Gastroesophageal sphincter (tissue), 4 donors: ENCODE data around the gene TPD52L2. TPM values are rescaled to one million over a fixed set of nuclear protein-coding genes. Genes with fewer than 3 reads are reported as not detected.

Source experiments
- ATAC-seq: fragments of 150-250 bp; one replicate; pipeline ENCODE4 v1.9.1; 2016; ENCODE audit warnings: mild to moderate bottlenecking, moderate library complexity
- H3K27ac ChIP-seq, 4 donors: fragments of 200-600 bp; sonication (generic) in 3 of 4; 1 replicate in 3 of 4; 2 replicates in 1 of 4; pipeline ENCODE4 v1.5.1; 2016 to 2019
- H3K27me3 ChIP-seq: fragments of 200-600 bp; sonication (generic); one replicate; pipeline ENCODE4 v1.5.1; 2019
- H3K36me3 ChIP-seq, 2 donors: fragments of 200-600 bp; sonication (generic); one replicate each; pipeline ENCODE4 v1.5.1; 2019; ENCODE audit warnings: control low read depth in 1 of 2
- H3K4me1 ChIP-seq, 3 donors: fragments of 200-600 bp; sonication (generic); 1 replicate in 2 of 3; 2 replicates in 1 of 3; pipeline ENCODE4 v1.5.1; 2016 to 2019; ENCODE audit warnings: control low read depth in 2 of 3
- H3K4me3 ChIP-seq, 2 donors: fragments of 200-600 bp; sonication (generic); one replicate each; pipeline ENCODE4 v1.5.1; 2019; ENCODE audit warnings: mild to moderate bottlenecking in 1 of 2, moderate library complexity in 1 of 2
- H3K9me3 ChIP-seq, 3 donors: fragments of 200-600 bp; sonication (generic); one replicate each; pipeline ENCODE4 v1.5.1; 2017 to 2019; ENCODE audit warnings: control low read depth in 2 of 3
- EP300 ChIP-seq: sonication (generic); formaldehyde crosslinking; IDR thresholded peaks from one replicate; pipeline ENCODE4 v1.6.1; 2017; ENCODE audit warnings: antibody characterized with exemption, mild to moderate bottlenecking
- POLR2A ChIP-seq, 2 donors: fragments of 450-650 bp; IDR thresholded peaks; one replicate each; pipeline ENCODE4 v1.6.1; 2017; ENCODE audit warnings: antibody characterized with exemption in 2 of 2, mild to moderate bottlenecking in 2 of 2, moderate library complexity in 1 of 2
- POLR2AphosphoS5 ChIP-seq: sonication (generic); formaldehyde crosslinking; IDR thresholded peaks from one replicate; pipeline ENCODE4 v1.6.1; 2017; ENCODE audit warnings: antibody characterized with exemption
- WGBS, 2 donors: methylation state at CpG; one replicate each; pipeline ENCODE4 v1.1.5; 2018; ENCODE audit warnings: low coverage in 1 of 2; 5-methylcytosine and 5-hydroxymethylcytosine counted together
- total RNA-seq, 4 donors: library from RNA; depleted of rRNA; stranded (reverse); fragments of >200 nt; gene quantifications; one replicate each; pipeline ENCODE4 v1.1.0, GENCODE V29; 2016
- TF ChIP-seq, protein P1 (sequence below), 4 experiments: fragments of 200-600 bp in 2 of 4; fragments of 450-650 bp in 2 of 4; sonication (generic) in 1 of 4; IDR thresholded peaks; one replicate each; pipeline ENCODE4 v1.5.1; 2017 to 2019; ENCODE audit warnings: antibody characterized with exemption in 4 of 4, mild to moderate bottlenecking in 2 of 4, moderate library complexity in 2 of 4

TPD52L2 gene
- total RNA-seq, 4 donors from 2014 or later: 136 to 157 (median 145) TPM

DNA sequence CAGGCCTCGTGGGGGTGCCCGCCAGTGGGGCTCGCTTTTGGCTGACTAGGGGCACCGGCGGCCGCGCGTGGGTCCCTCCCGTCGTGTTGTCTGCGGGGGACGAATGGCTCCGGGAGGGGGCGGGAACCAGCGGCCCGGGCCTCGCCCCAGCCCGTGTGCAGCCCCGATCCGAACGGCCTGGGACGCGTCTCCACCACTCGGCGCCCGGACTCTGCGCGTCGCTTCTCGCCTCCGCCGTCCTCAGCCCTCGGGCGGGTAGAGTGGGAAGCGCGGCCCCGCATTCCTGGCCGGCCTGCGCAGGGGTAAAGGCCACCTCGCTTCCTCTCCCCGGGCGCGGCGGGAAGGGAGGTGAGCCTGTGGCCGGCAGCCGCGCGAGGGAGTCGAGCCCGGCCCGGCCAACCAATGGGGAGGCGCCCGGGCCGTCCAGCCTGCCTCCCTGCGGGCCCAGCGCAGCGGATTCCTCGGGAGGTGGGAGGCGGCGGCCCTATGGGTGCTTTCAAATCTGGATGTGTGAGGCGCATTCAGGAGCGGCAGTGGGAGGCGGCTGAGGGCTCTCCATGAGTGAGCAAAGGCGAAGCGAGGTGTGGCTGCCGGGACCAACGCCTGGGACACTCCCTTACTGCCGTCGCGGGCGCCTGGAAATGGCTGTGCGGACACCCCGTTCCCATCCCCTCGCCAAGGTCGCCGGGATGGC is 32.9 kb upstream of the TPD52L2 start:
- H3K27ac ChIP-seq: peak overlapping the region in 3 of 4 donors; percentile 71 to 80 (median 80)
- peaks cover 0 to 69% (median 30%) of the 10 kb centered on the region in 3 donors for H3K4me1 ChIP-seq
- peaks cover 38% of the 10 kb centered on the region for H3K27me3 ChIP-seq
- 60% methylated on average over 9 of the region's 76 CpGs; no CpG with 5 or more reads in 1 of the 2 donors for WGBS, 2 donors
- ATAC-seq: peak; percentile 14
- no peak for TF ChIP-seq POLR2AphosphoS5
- TF ChIP-seq EP300: no peak
- TF ChIP-seq POLR2A (IDR thresholded peaks at IDR 0.05): no peak
- TF ChIP-seq, protein P1, sequence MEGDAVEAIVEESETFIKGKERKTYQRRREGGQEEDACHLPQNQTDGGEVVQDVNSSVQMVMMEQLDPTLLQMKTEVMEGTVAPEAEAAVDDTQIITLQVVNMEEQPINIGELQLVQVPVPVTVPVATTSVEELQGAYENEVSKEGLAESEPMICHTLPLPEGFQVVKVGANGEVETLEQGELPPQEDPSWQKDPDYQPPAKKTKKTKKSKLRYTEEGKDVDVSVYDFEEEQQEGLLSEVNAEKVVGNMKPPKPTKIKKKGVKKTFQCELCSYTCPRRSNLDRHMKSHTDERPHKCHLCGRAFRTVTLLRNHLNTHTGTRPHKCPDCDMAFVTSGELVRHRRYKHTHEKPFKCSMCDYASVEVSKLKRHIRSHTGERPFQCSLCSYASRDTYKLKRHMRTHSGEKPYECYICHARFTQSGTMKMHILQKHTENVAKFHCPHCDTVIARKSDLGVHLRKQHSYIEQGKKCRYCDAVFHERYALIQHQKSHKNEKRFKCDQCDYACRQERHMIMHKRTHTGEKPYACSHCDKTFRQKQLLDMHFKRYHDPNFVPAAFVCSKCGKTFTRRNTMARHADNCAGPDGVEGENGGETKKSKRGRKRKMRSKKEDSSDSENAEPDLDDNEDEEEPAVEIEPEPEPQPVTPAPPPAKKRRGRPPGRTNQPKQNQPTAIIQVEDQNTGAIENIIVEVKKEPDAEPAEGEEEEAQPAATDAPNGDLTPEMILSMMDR (IDR thresholded peaks at IDR 0.05): no peak
- no peaks in the 10 kb centered on the region for H3K9me3 ChIP-seq
- H3K36me3 ChIP-seq: no peaks in the 10 kb centered on the region
- peak overlapping the region; percentile 29 to 85 for H3K4me3 ChIP-seq

DNA sequence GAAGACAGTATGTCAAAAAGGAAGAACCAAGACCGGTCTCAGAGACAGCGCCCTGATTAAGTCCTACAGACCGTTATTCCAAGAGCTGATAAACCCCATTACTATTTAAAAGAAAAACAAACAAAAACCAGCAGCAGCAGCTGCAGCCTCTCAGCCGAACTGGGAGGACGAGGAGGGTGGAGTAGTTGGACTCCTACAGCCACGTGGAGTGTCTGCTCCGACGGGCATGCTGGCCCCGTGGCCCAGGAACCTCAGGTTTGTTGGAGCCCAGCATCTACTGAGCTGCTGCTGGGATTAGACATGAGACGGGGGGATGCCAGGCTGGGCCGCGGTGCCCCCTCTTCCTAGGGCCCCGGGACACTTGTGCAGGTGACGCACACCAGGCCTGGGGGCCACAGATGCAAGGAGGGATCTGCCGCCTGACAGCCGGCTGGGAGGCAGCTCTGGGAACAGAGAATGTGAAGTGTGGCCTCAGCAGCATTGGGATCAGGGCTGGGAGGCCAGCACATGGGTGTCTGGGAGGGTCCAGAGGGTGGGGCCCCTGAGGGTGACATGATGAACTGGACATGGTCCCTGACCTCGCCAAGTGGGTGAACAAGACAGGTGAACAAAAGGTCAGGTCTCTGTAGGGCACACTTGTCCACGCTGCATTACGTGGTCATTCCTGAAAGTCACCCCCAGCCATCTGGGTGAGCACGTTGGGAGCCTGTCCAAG is 31.1 kb upstream of the TPD52L2 start:
- no peaks in the 10 kb centered on the region for H3K36me3 ChIP-seq
- 60 to 82% methylated on average over 4 to 10 of the region's 20 CpGs for WGBS, 2 donors
- no peaks in the 10 kb centered on the region for H3K9me3 ChIP-seq
- ATAC-seq: no peak
- TF ChIP-seq, protein P1 (IDR thresholded peaks at IDR 0.05): no peak
- H3K4me3 ChIP-seq: no peak overlapping the region
- peaks cover 0 to 60% (median 30%) of the 10 kb centered on the region in 3 donors for H3K4me1 ChIP-seq
- peak overlapping the region in 3 of 4 donors; percentile 71 to 80 (median 71) for H3K27ac ChIP-seq
- H3K27me3 ChIP-seq: peaks cover 29% of the 10 kb centered on the region

DNA sequence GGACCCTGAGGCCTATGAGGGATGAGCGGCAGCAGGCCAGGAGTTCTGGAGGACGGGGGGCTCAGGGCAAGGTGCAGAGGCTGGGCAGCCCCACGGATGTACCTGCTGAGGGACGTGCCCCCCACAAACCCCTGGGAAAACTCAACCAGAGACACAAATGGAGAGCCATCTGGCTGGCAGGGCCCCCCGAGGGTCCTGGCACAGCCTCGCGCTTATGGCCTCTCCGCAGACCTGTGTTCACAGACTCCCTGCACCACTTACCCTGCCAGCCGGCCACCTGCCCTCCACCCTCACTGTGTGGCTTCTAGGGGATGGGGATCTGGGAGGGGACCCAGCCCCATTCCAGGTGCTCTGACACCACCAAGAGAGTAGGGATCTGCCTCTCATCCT is 30.6 kb upstream of the TPD52L2 start:
- ATAC-seq: no peak
- H3K4me1 ChIP-seq: peaks cover 0 to 55% (median 26%) of the 10 kb centered on the region in 3 donors
- no peak overlapping the region for H3K4me3 ChIP-seq
- WGBS, 2 donors: 72 to 100% methylated on average over 1 to 4 of the region's 9 CpGs
- peaks cover 25% of the 10 kb centered on the region for H3K27me3 ChIP-seq
- H3K9me3 ChIP-seq: no peaks in the 10 kb centered on the region
- H3K36me3 ChIP-seq: no peaks in the 10 kb centered on the region
- peak overlapping the region in 3 of 4 donors; percentile 71 to 80 (median 71) for H3K27ac ChIP-seq
- TF ChIP-seq, protein P1 (IDR thresholded peaks at IDR 0.05): no peak
- no peak for TF ChIP-seq POLR2AphosphoS5
- TF ChIP-seq POLR2A (IDR thresholded peaks at IDR 0.05): no peak
- TF ChIP-seq EP300: no peak

DNA sequence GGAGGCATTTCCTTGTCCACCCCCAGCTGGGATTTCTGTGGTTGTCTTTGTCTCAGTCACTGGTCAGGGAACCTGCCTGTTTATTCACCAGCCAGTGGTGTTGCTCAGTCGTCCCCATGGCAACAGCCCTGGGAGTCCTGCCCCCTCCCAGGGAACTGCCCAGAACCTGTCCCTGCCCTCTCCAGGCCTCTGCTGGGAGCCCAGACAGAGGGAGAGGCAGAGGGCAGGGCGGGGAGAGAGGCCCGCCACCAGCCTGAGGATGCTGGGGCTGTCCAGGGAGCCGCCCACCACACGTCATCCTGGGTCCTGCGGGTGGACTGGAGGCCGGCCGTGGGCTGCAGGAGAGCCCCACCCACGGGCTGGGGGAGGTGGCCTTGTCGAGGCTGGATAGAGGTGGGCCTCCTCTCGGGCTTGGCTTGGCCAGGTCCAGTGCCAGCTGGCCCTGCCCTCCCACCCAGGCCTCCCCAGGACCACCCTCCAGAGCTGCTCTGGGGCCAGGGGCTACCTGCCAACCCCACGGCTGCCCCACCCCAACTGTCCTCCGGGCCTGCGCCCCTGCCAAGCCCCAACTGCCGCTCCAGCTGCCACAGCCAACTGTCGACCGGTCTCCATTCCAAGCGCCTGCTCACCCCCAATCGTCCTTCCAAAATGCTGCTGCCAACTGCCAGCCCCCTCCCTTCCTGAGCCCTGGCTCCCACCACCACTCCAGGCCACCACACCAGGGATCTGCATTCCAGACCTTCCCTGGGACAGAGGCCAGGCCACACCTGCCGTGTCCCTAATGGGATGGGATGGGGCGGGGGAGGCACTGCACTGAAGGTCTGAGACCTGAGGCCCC is 29.8 kb upstream of the TPD52L2 start:
- Histone ChIP-seq H3K4me1 (peaks cover 0 to 47% (median 23%) of the 10 kb centered on the region in 3 donors), H3K27ac (peak overlapping the region in 3 of 4 donors; percentile 71 to 80 (median 71)), H3K36me3 (no peaks in the 10 kb centered on the region), H3K4me3 (no peak overlapping the region), H3K9me3 (no peaks in the 10 kb centered on the region), H3K27me3 (peaks cover 18% of the 10 kb centered on the region)
- peak; percentile 91 for ATAC-seq
- TF ChIP-seq POLR2A (IDR thresholded peaks at IDR 0.05) (no peak), EP300 (no peak), POLR2AphosphoS5 (no peak)
- TF ChIP-seq, protein P1 (IDR thresholded peaks at IDR 0.05): no peak
- no CpG with 5 or more reads among the region's 21 CpGs for WGBS, 2 donors
